Measurements from ENCODE around the gene PKLR.

Gene PKLR

DNA sequence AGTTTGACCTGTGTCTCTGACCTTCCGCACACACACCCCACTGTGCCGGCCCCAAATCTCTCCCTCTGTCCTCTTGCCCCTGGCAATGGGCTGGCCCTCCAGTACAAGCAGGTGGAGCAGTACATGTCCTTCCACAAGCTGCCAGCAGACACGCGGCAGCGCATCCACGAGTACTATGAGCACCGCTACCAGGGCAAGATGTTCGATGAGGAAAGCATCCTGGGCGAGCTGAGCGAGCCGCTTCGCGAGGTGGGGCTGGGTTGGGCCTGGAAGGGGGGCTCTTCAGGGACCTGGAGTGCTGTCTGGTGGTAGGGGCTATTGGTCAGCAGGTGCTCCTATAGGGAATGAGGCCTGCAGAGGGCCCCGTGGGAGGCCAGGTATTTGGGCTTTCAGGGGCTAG is 16.2 kb downstream of the PKLR start:
- Mint-ChIP-seq H3K4me3 (no peak overlapping the region), H3K9me3 (no peaks in the 10 kb centered on the region), H3K36me3 (ENCODE audit: low read depth) (peaks cover 3% of the 10 kb centered on the region), H3K27ac (no peak overlapping the region), H3K27me3 (peaks cover 1% of the 10 kb centered on the region), H3K4me1 (ENCODE audit: low read depth) (no peaks in the 10 kb centered on the region)
- DNase-seq = no peak

DNA sequence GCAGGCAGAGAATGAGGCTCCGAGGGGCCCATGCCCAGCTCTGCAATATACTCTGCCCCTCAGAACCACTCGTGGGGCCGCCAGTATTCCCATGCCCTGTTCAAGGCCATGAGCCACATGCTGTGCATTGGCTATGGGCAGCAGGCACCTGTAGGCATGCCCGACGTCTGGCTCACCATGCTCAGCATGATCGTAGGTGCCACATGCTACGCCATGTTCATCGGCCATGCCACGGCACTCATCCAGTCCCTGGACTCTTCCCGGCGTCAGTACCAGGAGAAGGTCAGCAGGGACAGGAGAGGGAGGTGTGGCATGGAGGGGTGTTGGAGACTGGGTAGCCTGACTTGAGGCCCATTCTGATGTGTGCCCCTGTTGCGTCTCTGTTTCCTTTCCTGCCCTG is 16.8 kb downstream of the PKLR start:
- no peak for DNase-seq
- Mint-ChIP-seq H3K4me1 (ENCODE audit: low read depth) (no peaks in the 10 kb centered on the region), H3K36me3 (ENCODE audit: low read depth) (peaks cover 3% of the 10 kb centered on the region), H3K4me3 (no peak overlapping the region), H3K9me3 (no peaks in the 10 kb centered on the region), H3K27ac (no peak overlapping the region), H3K27me3 (no peaks in the 10 kb centered on the region)

GRCh38 chr1:155282488-155283091 is 18.6 kb downstream of the PKLR start:
- Mint-ChIP-seq H3K36me3 (ENCODE audit: low read depth) (peaks cover 2% of the 10 kb centered on the region), H3K27me3 (no peaks in the 10 kb centered on the region), H3K9me3 (no peaks in the 10 kb centered on the region), H3K27ac (no peak overlapping the region), H3K4me1 (ENCODE audit: low read depth) (peaks cover 6% of the 10 kb centered on the region), H3K4me3 (no peak overlapping the region)
- DNase-seq = no peak

- Mint-ChIP-seq H3K9me3 (no peaks in the 10 kb centered on the region), H3K4me1 (ENCODE audit: low read depth) (peaks cover 21% of the 10 kb centered on the region), H3K27me3 (no peaks in the 10 kb centered on the region), H3K4me3 (no peak overlapping the region), H3K27ac (no peak overlapping the region), H3K36me3 (ENCODE audit: low read depth) (no peaks in the 10 kb centered on the region)
- no peak for DNase-seq
These were observed 22.0 kb downstream of the PKLR start for GRCh38 chr1:155279268-155279667.

DNA sequence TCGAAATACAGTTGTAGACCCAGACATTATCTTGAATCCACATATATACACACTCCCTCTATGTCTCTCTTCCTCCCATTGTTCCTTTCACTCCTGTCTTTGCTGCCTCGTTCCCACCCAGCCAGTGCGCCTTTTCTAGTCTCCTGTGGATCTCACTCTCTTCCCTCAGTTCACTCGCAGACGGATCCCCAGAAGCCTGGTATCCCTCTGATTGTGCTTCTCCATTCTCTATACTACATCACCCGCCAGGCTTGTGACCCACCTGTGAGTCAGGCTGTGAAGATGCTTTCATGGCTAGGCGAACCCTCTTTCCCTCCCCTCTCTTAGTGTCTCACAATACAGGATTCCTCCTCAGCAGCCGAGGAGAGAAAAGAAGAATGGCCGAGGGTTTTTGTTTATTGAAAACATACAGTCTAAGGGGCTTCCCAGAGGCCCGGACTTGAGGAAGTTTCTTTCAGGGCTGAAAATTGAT is 22.5 kb downstream of the PKLR start:
- Mint-ChIP-seq H3K9me3 (no peaks in the 10 kb centered on the region), H3K4me3 (no peak overlapping the region), H3K27me3 (no peaks in the 10 kb centered on the region), H3K36me3 (ENCODE audit: low read depth) (no peaks in the 10 kb centered on the region), H3K27ac (no peak overlapping the region), H3K4me1 (ENCODE audit: low read depth) (peaks cover 24% of the 10 kb centered on the region)
- no peak for DNase-seq

- Mint-ChIP-seq H3K27me3 (no peaks in the 10 kb centered on the region), H3K36me3 (ENCODE audit: low read depth) (no peaks in the 10 kb centered on the region), H3K9me3 (no peaks in the 10 kb centered on the region), H3K4me1 (ENCODE audit: low read depth) (peaks cover 27% of the 10 kb centered on the region), H3K27ac (no peak overlapping the region), H3K4me3 (peak overlapping the region; percentile 78)
- DNase-seq = peak; percentile 81
These were observed 23.1 kb downstream of the PKLR start for GRCh38 chr1:155277902-155278688.

GRCh38 chr1:155277070-155277901 is 24.0 kb downstream of the PKLR start, which contains the start of gene HCN3:
TSS of gene HCN3 (plus strand) at chr1:155277463. CDS start at chr1:155277591, 128 bp downstream.
- Mint-ChIP-seq H3K27me3 (no peaks in the 10 kb centered on the region), H3K4me1 (ENCODE audit: low read depth) (peaks cover 32% of the 10 kb centered on the region), H3K9me3 (no peaks in the 10 kb centered on the region), H3K27ac (no peak within 1 kb of the TSS), H3K4me3 (peak within 1 kb of the TSS; percentile 78), H3K36me3 (ENCODE audit: low read depth) (peaks cover 7% of the 10 kb centered on the region)
- DNase-seq = peak; percentile 97

DNA sequence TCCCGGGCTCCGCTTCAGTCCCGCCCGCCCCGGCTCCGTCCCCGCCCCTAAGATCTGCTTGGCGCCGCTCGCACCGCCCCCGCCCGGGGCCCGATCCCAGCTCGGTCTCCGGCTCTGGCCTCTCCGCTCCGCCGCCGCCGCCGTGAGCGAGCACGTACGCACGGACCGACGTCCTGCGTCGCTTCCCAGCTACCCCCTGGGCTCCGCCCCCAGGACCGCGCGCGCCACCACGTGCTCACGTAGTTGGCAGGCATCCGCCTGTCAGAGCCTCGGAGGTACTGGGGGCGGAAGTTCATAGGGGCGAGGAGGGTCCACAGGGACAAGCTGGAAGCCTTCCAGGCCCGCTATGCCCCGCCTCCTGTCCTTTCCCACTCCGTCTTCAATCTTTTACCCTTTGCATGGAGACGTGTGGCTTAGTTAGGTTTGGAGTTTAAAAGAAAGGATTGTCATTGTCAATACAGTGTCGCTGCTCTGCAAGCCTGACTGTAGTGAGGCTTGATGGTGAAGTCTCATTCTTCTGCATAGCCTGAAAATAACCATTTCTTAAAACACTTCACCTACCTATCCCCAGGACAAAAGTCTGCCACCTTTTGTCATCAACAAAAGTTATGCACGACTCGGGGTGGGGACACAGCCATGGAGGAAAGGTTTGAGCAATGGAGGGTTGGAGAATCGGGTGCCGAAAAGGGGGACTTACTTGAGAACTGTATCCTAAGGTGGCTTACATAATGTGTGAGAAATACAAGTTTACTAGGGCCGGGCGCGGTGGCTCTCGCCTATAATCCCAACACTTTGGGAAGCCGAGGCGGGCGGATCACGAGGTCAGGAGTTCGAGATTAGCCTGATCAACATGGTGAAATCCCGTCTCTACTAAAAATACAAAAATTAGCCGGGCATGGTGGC is 27.6 kb downstream of the PKLR start, which contains the start of gene CLK2:
Gene CLK2, minus strand, starts transcription at position 162 of the 903 bp plus-strand sequence. CDS start 2,527 bp downstream, outside the sequence.
- peaks cover 47% of the 10 kb centered on the region for H3K4me1 Mint-ChIP-seq (ENCODE audit: low read depth)
- H3K9me3 Mint-ChIP-seq = no peaks in the 10 kb centered on the region
- peaks cover 42% of the 10 kb centered on the region for H3K36me3 Mint-ChIP-seq (ENCODE audit: low read depth)
- no peaks in the 10 kb centered on the region for H3K27me3 Mint-ChIP-seq
- peak; percentile 97 for DNase-seq
- H3K27ac Mint-ChIP-seq = peak within 1 kb of the TSS; percentile 94
- peak within 1 kb of the TSS; percentile 90 for H3K4me3 Mint-ChIP-seq

DNA sequence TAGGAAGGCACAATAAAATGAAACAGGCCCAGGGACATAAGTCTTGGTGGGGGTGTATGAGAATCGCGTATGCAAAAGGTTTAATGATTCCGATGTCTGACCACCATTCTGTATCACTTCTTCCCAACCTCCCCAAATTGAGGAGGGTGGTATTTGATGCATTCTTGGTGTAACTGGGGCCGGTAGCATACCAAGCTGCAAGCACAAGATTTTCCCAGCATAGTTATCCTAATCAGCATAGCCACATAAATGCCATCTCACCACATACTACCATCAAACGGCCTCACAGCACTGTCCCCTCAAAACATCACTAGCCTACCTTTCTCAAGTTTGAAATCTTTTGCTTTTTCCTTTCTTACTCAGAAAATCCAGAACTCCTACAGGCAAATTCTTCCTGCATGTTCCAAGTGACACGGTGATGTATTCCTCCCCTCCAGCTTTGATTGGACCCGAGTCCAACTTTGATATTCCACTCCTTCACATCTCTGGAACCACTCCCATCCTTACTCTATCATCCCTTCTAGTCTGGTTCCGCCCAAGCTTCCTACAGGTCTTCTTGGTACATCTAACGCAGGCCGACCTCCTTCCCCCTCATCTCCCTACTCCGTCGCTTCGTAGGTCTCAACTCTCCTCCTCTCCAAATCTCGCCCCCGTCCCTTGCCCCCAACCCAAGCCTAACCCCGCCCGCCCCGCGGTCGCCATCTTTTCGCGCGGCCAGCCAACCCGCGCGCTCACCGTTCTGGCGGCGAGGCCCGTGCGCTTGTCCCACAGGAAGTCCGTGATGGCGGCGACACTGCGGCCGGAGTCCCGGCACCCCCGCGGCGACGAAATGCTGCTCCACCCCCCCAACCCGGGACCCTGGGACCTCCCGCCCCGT is 28.5 kb downstream of the PKLR start:
- no peaks in the 10 kb centered on the region for H3K27me3 Mint-ChIP-seq
- H3K4me3 Mint-ChIP-seq = peak overlapping the region; percentile 90
- peak overlapping the region; percentile 94 for H3K27ac Mint-ChIP-seq
- no peaks in the 10 kb centered on the region for H3K9me3 Mint-ChIP-seq
- DNase-seq = no peak
- H3K36me3 Mint-ChIP-seq (ENCODE audit: low read depth) = peaks cover 50% of the 10 kb centered on the region
- peaks cover 43% of the 10 kb centered on the region for H3K4me1 Mint-ChIP-seq (ENCODE audit: low read depth)

DNA sequence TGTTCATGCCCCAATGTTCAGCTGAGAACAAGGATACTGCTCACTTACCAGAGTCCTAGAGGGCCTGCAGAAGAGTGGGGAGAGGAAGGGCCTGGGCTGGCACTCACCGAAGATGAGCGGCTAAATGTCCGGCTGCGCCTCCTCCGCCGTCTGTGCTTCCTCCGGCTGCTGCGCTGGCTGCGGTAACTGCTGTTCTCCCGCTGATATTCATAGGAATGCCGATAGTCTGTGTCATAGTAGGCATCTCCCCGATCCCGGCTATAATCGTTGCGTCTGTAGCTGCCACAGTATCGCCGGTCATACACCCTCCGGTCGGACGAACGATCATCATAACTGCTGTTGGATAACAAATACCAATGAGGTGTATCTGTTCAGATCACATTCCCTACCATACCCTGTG is 31.9 kb downstream of the PKLR start:
- Mint-ChIP-seq H3K36me3 (ENCODE audit: low read depth) (peaks cover 82% of the 10 kb centered on the region), H3K4me3 (no peak overlapping the region), H3K27me3 (no peaks in the 10 kb centered on the region), H3K9me3 (no peaks in the 10 kb centered on the region), H3K4me1 (ENCODE audit: low read depth) (peaks cover 28% of the 10 kb centered on the region), H3K27ac (peak overlapping the region; percentile 8)
- DNase-seq = no peak

- H3K27ac Mint-ChIP-seq = no peak overlapping the region
- H3K9me3 Mint-ChIP-seq = no peaks in the 10 kb centered on the region
- H3K36me3 Mint-ChIP-seq (ENCODE audit: low read depth) = peaks cover 90% of the 10 kb centered on the region
- H3K27me3 Mint-ChIP-seq = no peaks in the 10 kb centered on the region
- no peak for DNase-seq
- peaks cover 24% of the 10 kb centered on the region for H3K4me1 Mint-ChIP-seq (ENCODE audit: low read depth)
- H3K4me3 Mint-ChIP-seq = no peak overlapping the region
These were observed 32.6 kb downstream of the PKLR start for GRCh38 chr1:155268630-155269029.

GRCh38 chr1:155267373-155267772 is 33.9 kb downstream of the PKLR start:
- DNase-seq = no peak
- Mint-ChIP-seq H3K9me3 (no peaks in the 10 kb centered on the region), H3K4me3 (no peak overlapping the region), H3K4me1 (ENCODE audit: low read depth) (peaks cover 28% of the 10 kb centered on the region), H3K36me3 (ENCODE audit: low read depth) (peaks cover 96% of the 10 kb centered on the region), H3K27me3 (no peaks in the 10 kb centered on the region), H3K27ac (no peak overlapping the region)

DNA sequence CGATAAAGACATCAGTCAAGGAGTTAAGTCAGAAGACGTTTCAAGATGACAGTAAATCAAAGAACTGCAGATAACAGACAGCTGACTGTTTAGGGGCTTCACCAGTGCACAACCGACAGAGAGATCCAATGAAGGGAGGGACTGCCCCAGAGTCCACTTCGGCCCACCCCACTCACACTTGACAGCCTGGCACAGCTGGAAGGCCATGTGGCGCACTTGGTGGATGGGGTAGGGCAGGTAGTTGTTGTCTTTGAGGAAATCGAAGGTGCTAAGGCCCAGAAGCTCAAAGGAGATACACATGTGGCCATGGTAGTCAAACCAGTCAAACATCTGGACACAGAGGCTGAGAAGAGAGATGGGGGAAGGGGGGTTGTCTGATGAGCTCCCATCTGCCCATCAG is 34.7 kb downstream of the PKLR start:
- Mint-ChIP-seq H3K4me3 (no peak overlapping the region), H3K36me3 (ENCODE audit: low read depth) (peaks cover 96% of the 10 kb centered on the region), H3K9me3 (no peaks in the 10 kb centered on the region), H3K27ac (peak overlapping the region; percentile 2), H3K4me1 (ENCODE audit: low read depth) (peaks cover 27% of the 10 kb centered on the region), H3K27me3 (no peaks in the 10 kb centered on the region)
- no peak for DNase-seq
